GM21447 (cell line): ENCODE measurements around the gene PRKAR1B.

Experiments
- ATAC-seq: cut with Tn5 transposase; IDR thresholded peaks from one replicate; pipeline ENCODE4 v1.9.1; 2021; ENCODE audit not compliant: unreplicated experiment

Gene PRKAR1B

GRCh38 chr7:545470-545869, 181.6 kb downstream of the PRKAR1B start:
- ATAC-seq, result no peak

- ATAC-seq, result no peak
Observed at GRCh38 chr7:544338-545221, 182.5 kb downstream of the PRKAR1B start.

GRCh38 chr7:543501-544337, 183.4 kb downstream of the PRKAR1B start:
- no peak for ATAC-seq

- no peak for ATAC-seq
Observed at GRCh38 chr7:542713-543500, 184.2 kb downstream of the PRKAR1B start.

GRCh38 chr7:542131-542712, 184.9 kb downstream of the PRKAR1B start:
- no peak for ATAC-seq

- ATAC-seq, result no peak
Observed at GRCh38 chr7:541661-542060, 185.4 kb downstream of the PRKAR1B start.

GRCh38 chr7:540997-541396, 186.1 kb downstream of the PRKAR1B start:
- ATAC-seq, result no peak

- no peak for ATAC-seq
Observed at GRCh38 chr7:540579-540978, 186.5 kb downstream of the PRKAR1B start.

GRCh38 chr7:539731-540411, 187.2 kb downstream of the PRKAR1B start:
- no peak for ATAC-seq

GRCh38 chr7:538764-539685, 188.1 kb downstream of the PRKAR1B start:
- no peak for ATAC-seq

- no peak for ATAC-seq
Observed at GRCh38 chr7:537911-538634, 189.0 kb downstream of the PRKAR1B start.

GRCh38 chr7:536231-536630, 190.8 kb downstream of the PRKAR1B start:
- ATAC-seq, result no peak

GRCh38 chr7:534959-535358, 192.1 kb downstream of the PRKAR1B start:
- no peak for ATAC-seq

GRCh38 chr7:534075-534474, 193.0 kb downstream of the PRKAR1B start:
- ATAC-seq, result no peak

- ATAC-seq, result no peak
Observed at GRCh38 chr7:533266-533665, 193.8 kb downstream of the PRKAR1B start.

GRCh38 chr7:532379-533143, 194.5 kb downstream of the PRKAR1B start:
- no peak for ATAC-seq

- no peak for ATAC-seq
Observed at GRCh38 chr7:531777-532176, 195.3 kb downstream of the PRKAR1B start.

GRCh38 chr7:528451-528850, 198.6 kb downstream of the PRKAR1B start:
- ATAC-seq, result no peak
